ENCODE results near the gene ZSCAN21.
A peak's percentile ranks its signal among the peaks of the same experiment; 100 is the strongest.
"Not testable (repeated sequence)": the region's sequence is repeated elsewhere in the genome, so short reads cannot be mapped to it uniquely, and the experiment has no call there.

The ZSCAN21 gene

DNA sequence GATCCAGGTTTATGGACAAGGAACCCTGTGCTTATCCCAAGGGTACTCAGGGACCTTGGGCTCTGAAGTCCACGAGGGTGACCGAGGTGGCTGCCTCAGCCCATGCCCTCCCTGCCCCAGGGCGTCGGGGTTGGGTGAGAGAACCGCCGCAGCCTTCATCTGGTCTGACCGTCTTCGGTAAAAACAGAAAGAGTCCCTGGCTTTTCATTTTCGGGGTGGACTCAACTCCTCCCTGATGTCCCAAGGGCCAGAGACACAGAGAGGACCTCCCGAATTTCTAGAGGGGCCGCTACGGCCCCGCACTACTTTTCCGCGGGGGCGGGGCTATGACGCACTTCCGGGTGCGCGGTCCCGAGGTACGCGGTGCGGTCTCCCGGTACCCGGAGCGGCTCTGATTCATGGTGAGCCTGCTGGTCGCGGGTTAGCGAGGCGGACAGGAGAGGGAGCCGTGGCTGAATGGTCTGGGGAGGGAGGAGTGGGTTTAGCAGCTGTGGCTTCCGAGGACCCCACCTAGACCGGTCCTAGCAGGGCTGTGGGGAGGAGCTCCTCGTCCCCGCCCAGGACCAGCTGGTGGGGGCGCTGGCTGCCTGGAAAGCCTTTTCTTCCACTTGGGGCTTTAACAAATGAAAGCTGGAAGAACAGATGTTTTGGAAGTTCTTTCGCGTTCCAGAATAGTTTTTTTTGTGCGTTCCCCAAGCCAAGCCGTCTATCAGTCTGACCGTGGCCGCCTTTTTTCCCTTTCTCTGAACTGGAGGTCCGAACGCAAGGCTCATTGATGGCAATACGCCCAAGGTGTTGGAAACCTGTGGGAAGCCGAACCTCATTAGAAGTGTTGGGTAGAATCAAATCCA is at the start of gene ZSCAN21:
ZSCAN21 (plus strand) TSS at position 334 of the 851 bp plus-strand sequence. CDS start 7,233 bp downstream, outside the sequence.
- Histone ChIP-seq H3K27ac (ENCODE audit: low read depth, low read length) (peak within 1 kb of the TSS; percentile 95), H3K4me3 (ENCODE audit: low read depth in 1 of 2, low read length in 2 of 2) (peak within 1 kb of the TSS; percentile 85 to 90), H3K36me3 (ENCODE audit: control insufficient read depth in 1 of 2, insufficient read depth in 2 of 2, low read length in 2 of 2) (no peaks in the 10 kb centered on the region), H3K27me3 (ENCODE audit: control insufficient read depth in 1 of 2, insufficient read depth in 2 of 2, low read length in 2 of 2) (no peaks in the 10 kb centered on the region), H3K9ac (ENCODE audit: low read depth in 1 of 2, low read length in 2 of 2) (peak within 1 kb of the TSS; percentile 82 to 91), H3K9me3 (ENCODE audit: control insufficient read depth in 1 of 2, low read length in 2 of 2) (no peaks in the 10 kb centered on the region), H3K4me1 (ENCODE audit: control insufficient read depth in 1 of 2, insufficient read depth in 2 of 2, low read length in 2 of 2) (peaks cover 7 to 14% of the 10 kb centered on the region in 2 donors)

DNA sequence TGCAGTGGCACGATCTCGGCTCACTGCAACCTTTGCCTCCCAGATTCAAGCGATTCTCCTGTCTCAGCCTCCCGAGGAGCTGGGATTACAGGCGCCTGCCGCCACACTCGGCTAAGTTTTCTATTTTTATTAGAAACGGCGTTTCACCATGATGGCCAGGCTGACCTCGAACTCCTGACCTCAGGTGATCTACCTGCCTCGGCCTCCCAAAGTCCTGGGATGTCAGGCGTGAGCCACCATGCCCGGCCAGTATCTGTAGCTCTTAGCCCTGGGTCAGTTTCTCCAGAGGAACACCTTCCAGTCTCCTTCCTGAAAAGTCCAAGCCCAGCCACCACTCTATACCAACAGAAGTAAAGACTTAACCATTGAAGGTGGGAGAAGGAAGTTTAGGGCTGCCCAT is 49.3 kb upstream of the ZSCAN21 start:
- Histone ChIP-seq H3K27me3 (ENCODE audit: control insufficient read depth in 1 of 2, insufficient read depth in 2 of 2, low read length in 2 of 2) (no peaks in the 10 kb centered on the region), H3K4me1 (ENCODE audit: control insufficient read depth in 1 of 2, insufficient read depth in 2 of 2, low read length in 2 of 2) (peaks cover 16 to 26% of the 10 kb centered on the region in 2 donors), H3K9ac (ENCODE audit: low read depth in 1 of 2, low read length in 2 of 2) (peak overlapping the region in 1 of 2 donors; percentile 2), H3K4me3 (ENCODE audit: low read depth in 1 of 2, low read length in 2 of 2) (no peak overlapping the region), H3K36me3 (ENCODE audit: control insufficient read depth in 1 of 2, insufficient read depth in 2 of 2, low read length in 2 of 2) (no peaks in the 10 kb centered on the region), H3K9me3 (ENCODE audit: control insufficient read depth in 1 of 2, low read length in 2 of 2) (no peaks in the 10 kb centered on the region), H3K27ac (ENCODE audit: low read depth, low read length) (peak overlapping the region; percentile 26)

- Histone ChIP-seq H3K4me1 (ENCODE audit: control insufficient read depth in 1 of 2, insufficient read depth in 2 of 2, low read length in 2 of 2) (peaks cover 13 to 15% of the 10 kb centered on the region in 2 donors), H3K4me3 (ENCODE audit: low read depth in 1 of 2, low read length in 2 of 2) (no peak overlapping the region), H3K27ac (ENCODE audit: low read depth, low read length) (no peak overlapping the region), H3K9ac (ENCODE audit: low read depth in 1 of 2, low read length in 2 of 2) (no peak overlapping the region), H3K27me3 (ENCODE audit: control insufficient read depth in 1 of 2, insufficient read depth in 2 of 2, low read length in 2 of 2) (no peaks in the 10 kb centered on the region), H3K36me3 (ENCODE audit: control insufficient read depth in 1 of 2, insufficient read depth in 2 of 2, low read length in 2 of 2) (no peaks in the 10 kb centered on the region), H3K9me3 (ENCODE audit: control insufficient read depth in 1 of 2, low read length in 2 of 2) (no peaks in the 10 kb centered on the region)
Measured at GRCh38 chr7:100003711-100004661, 45.6 kb upstream of the ZSCAN21 start.

DNA sequence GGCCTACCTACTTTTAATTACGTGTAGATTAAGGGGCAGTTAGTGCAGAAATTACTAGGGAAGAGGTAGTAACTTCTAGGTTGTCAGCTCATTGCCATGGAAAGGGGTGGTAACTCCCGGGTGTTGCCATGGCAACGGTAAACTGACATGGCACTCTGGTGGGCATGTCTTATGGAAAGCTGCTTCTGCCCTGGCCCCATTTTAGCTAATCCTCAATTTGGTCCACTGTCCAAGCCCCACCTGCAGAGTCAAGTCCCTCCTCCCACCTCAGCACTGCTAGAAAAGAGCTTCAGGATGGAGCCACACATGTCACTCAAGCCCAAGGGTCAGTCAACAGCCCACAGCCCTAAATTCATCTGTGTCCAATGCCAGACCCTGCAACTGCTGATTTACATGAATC is 41.7 kb upstream of the ZSCAN21 start:
- Histone ChIP-seq H3K27ac (ENCODE audit: low read depth, low read length) (no peak overlapping the region), H3K4me1 (ENCODE audit: control insufficient read depth in 1 of 2, insufficient read depth in 2 of 2, low read length in 2 of 2) (peaks cover 6% of the 10 kb centered on the region in 2 donors), H3K27me3 (ENCODE audit: control insufficient read depth in 1 of 2, insufficient read depth in 2 of 2, low read length in 2 of 2) (no peaks in the 10 kb centered on the region), H3K9ac (ENCODE audit: low read depth in 1 of 2, low read length in 2 of 2) (no peak overlapping the region), H3K4me3 (ENCODE audit: low read depth in 1 of 2, low read length in 2 of 2) (no peak overlapping the region), H3K36me3 (ENCODE audit: control insufficient read depth in 1 of 2, insufficient read depth in 2 of 2, low read length in 2 of 2) (no peaks in the 10 kb centered on the region), H3K9me3 (ENCODE audit: control insufficient read depth in 1 of 2, low read length in 2 of 2) (no peaks in the 10 kb centered on the region)

DNA sequence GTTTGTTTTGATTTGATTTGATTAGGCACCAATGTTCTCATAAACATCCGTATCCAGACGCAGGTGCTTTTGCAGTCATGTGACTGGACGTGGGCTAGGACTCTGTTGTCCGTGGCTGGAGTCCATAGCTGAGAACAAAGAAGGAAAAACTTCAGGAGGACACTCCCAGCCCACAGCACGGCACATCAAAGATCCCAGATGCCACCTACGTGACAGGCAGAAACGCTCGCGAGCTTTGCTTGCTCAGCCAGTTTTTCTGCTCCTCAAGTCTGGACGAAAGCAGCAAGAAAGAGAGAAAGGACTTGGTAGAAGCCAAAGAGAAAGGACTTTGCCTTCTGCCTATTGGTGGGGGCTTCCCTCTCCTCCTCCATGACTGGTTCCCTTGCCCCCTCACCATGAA is 41.0 kb upstream of the ZSCAN21 start:
- Histone ChIP-seq H3K27me3 (ENCODE audit: control insufficient read depth in 1 of 2, insufficient read depth in 2 of 2, low read length in 2 of 2) (no peaks in the 10 kb centered on the region), H3K9ac (ENCODE audit: low read depth in 1 of 2, low read length in 2 of 2) (no peak overlapping the region), H3K9me3 (ENCODE audit: control insufficient read depth in 1 of 2, low read length in 2 of 2) (no peaks in the 10 kb centered on the region), H3K4me3 (ENCODE audit: low read depth in 1 of 2, low read length in 2 of 2) (no peak overlapping the region), H3K4me1 (ENCODE audit: control insufficient read depth in 1 of 2, insufficient read depth in 2 of 2, low read length in 2 of 2) (peaks cover 6% of the 10 kb centered on the region in 2 donors), H3K27ac (ENCODE audit: low read depth, low read length) (no peak overlapping the region), H3K36me3 (ENCODE audit: control insufficient read depth in 1 of 2, insufficient read depth in 2 of 2, low read length in 2 of 2) (no peaks in the 10 kb centered on the region)

DNA sequence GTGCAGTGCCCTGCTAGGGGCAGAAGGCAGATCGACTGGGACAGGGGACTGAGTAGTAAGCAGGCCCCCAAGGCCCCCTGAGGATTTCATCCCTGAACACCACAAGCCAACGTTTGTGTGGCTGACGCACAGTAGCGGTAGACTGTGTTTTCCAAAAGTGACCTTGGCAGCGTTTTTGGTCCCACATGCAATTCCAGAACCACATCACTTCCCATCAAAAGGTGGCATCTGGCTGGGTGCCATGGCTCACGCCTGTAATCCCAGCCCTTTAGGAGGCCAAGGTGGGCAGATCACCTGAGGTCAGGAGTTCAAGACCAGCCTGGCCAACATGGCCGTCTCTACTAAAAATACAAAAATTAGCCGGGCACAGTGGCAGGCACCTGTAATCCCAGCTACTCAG is 39.6 kb upstream of the ZSCAN21 start:
- not testable (repeated sequence) for H3K4me1 ChIP-seq (ENCODE audit: control insufficient read depth in 1 of 2, insufficient read depth in 2 of 2, low read length in 2 of 2); H3K9me3 ChIP-seq (ENCODE audit: control insufficient read depth in 1 of 2, low read length in 2 of 2); H3K4me3 ChIP-seq (ENCODE audit: low read depth in 1 of 2, low read length in 2 of 2); H3K9ac ChIP-seq (ENCODE audit: low read depth in 1 of 2, low read length in 2 of 2); H3K27ac ChIP-seq (ENCODE audit: low read depth, low read length); H3K36me3 ChIP-seq (ENCODE audit: control insufficient read depth in 1 of 2, insufficient read depth in 2 of 2, low read length in 2 of 2); H3K27me3 ChIP-seq (ENCODE audit: control insufficient read depth in 1 of 2, insufficient read depth in 2 of 2, low read length in 2 of 2)

DNA sequence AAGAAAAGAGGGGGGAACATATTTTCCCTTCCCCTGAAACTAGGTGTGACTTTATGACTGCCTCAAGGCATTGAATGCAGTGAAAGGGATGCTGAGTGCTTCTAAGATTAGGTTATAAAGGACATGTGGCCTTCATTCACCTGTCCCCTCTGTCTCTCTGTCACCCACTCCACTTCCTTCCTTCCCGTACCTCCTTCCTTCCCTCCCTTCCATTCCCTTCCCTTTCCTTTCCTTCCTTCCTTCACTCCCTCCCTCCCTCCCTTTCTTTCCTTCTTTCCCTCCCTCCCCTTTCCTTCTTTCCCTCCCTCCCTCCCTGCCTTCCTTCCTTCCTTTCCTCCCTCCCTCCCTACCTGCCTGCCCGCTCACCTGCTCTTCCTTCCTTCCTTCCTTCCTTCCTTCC is 38.7 kb upstream of the ZSCAN21 start:
- Histone ChIP-seq H3K4me1 (ENCODE audit: control insufficient read depth in 1 of 2, insufficient read depth in 2 of 2, low read length in 2 of 2) (peaks cover 4 to 11% of the 10 kb centered on the region in 2 donors), H3K27ac (ENCODE audit: low read depth, low read length) (no peak overlapping the region), H3K9me3 (ENCODE audit: control insufficient read depth in 1 of 2, low read length in 2 of 2) (no peaks in the 10 kb centered on the region), H3K9ac (ENCODE audit: low read depth in 1 of 2, low read length in 2 of 2) (no peak overlapping the region), H3K4me3 (ENCODE audit: low read depth in 1 of 2, low read length in 2 of 2) (no peak overlapping the region), H3K36me3 (ENCODE audit: control insufficient read depth in 1 of 2, insufficient read depth in 2 of 2, low read length in 2 of 2) (no peaks in the 10 kb centered on the region), H3K27me3 (ENCODE audit: control insufficient read depth in 1 of 2, insufficient read depth in 2 of 2, low read length in 2 of 2) (no peaks in the 10 kb centered on the region)

- Histone ChIP-seq H3K27me3 (ENCODE audit: control insufficient read depth in 1 of 2, insufficient read depth in 2 of 2, low read length in 2 of 2) (no peaks in the 10 kb centered on the region), H3K9ac (ENCODE audit: low read depth in 1 of 2, low read length in 2 of 2) (no peak overlapping the region), H3K36me3 (ENCODE audit: control insufficient read depth in 1 of 2, insufficient read depth in 2 of 2, low read length in 2 of 2) (no peaks in the 10 kb centered on the region), H3K4me1 (ENCODE audit: control insufficient read depth in 1 of 2, insufficient read depth in 2 of 2, low read length in 2 of 2) (peaks cover 9 to 11% of the 10 kb centered on the region in 2 donors), H3K9me3 (ENCODE audit: control insufficient read depth in 1 of 2, low read length in 2 of 2) (no peaks in the 10 kb centered on the region), H3K27ac (ENCODE audit: low read depth, low read length) (no peak overlapping the region), H3K4me3 (ENCODE audit: low read depth in 1 of 2, low read length in 2 of 2) (no peak overlapping the region)
Measured at GRCh38 chr7:100011516-100011915, 38.1 kb upstream of the ZSCAN21 start.

GRCh38 chr7:100012385-100013327 is 36.9 kb upstream of the ZSCAN21 start:
- not testable (repeated sequence) for H3K27me3 ChIP-seq (ENCODE audit: control insufficient read depth in 1 of 2, insufficient read depth in 2 of 2, low read length in 2 of 2); H3K36me3 ChIP-seq (ENCODE audit: control insufficient read depth in 1 of 2, insufficient read depth in 2 of 2, low read length in 2 of 2); H3K4me3 ChIP-seq (ENCODE audit: low read depth in 1 of 2, low read length in 2 of 2); H3K9ac ChIP-seq (ENCODE audit: low read depth in 1 of 2, low read length in 2 of 2); H3K9me3 ChIP-seq (ENCODE audit: control insufficient read depth in 1 of 2, low read length in 2 of 2); H3K27ac ChIP-seq (ENCODE audit: low read depth, low read length)
- peaks cover 14 to 20% of the 10 kb centered on the region in 2 donors for H3K4me1 ChIP-seq (ENCODE audit: control insufficient read depth in 1 of 2, insufficient read depth in 2 of 2, low read length in 2 of 2)

Measured in duodenal mucosa (tissue), 2 donors.